Panc1 (cell line): Measurements from ENCODE around the gene GMEB2. TPM values are rescaled to one million over a fixed set of nuclear protein-coding genes. Genes with fewer than 3 reads are reported as not detected.

ENCODE experiments used
- ATAC-seq: fragments of 200-7000 bp; cut with Tn5 transposase; 2 replicates; pipeline ENCODE4 v1.9.1; 2020; ENCODE audit warnings: mild to moderate bottlenecking, moderate library complexity
- BruUV-seq: library from RNA; stranded (reverse); fragments of 400-500 nt; replicated peaks from 2 replicates; lab custom pipeline; 2021; lab: Mats Ljungman, UMichigan
- CTCF ChIA-PET: fragments of 300-600 bp; sonication (Branson Sonifier 250); formaldehyde crosslinking; loops from one replicate; lab custom pipeline; 2022; ENCODE audit warnings: antibody characterized with exemption; lab: Charles Lee
- POLR2A ChIA-PET: fragments of 300-600 bp; sonication (Branson Sonifier 250); formaldehyde crosslinking; loops from one replicate; lab custom pipeline; 2022; ENCODE audit warnings: antibody characterized with exemption; lab: Charles Lee
- DNase-seq: peaks from one replicate; pipeline ENCODE4 v3.0.0-alpha.2; 2010; ENCODE audit warnings: low read depth, low spot score
- H3K27ac ChIP-seq: 2 replicates; pipeline ENCODE4 v1.5.1; 2011; ENCODE audit warnings: mild to moderate bottlenecking, low read length, inconsistent platforms
- H3K27me3 ChIP-seq: fragments of 200-500 bp; sonication (Bioruptor generic); 2 replicates; pipeline ENCODE4 v1.6.0; 2014; ENCODE audit warnings: low read length, inconsistent platforms; ENCODE audit not compliant: control insufficient read depth, insufficient read depth
- H3K36me3 ChIP-seq: fragments of 200-500 bp; sonication (Bioruptor generic); 2 replicates; pipeline ENCODE4 v1.5.1; 2014; ENCODE audit warnings: inconsistent platforms, mild to moderate bottlenecking, low read length, moderate library complexity; ENCODE audit not compliant: control insufficient read depth, insufficient read depth
- H3K4me1 ChIP-seq: 2 replicates; pipeline ENCODE4 v1.5.1; 2011; ENCODE audit warnings: inconsistent platforms, mild to moderate bottlenecking, low read length, moderate library complexity; ENCODE audit not compliant: control insufficient read depth, insufficient read depth
- H3K4me3 ChIP-seq, 2 experiments: 2 replicates each; pipeline ENCODE4 v1.5.1; 2011 to 2012; ENCODE audit warnings: low read depth in 2 of 2, low read length in 2 of 2, mild to moderate bottlenecking in 2 of 2, inconsistent platforms in 1 of 2, moderate library complexity in 1 of 2
- H3K9me3 ChIP-seq: fragments of 200-500 bp; sonication (Bioruptor generic); 2 replicates; pipeline ENCODE4 v1.5.1; 2014; ENCODE audit warnings: low read depth, mild to moderate bottlenecking, inconsistent platforms, low read length, moderate library complexity; ENCODE audit not compliant: control insufficient read depth, insufficient read depth
- POLR2AphosphoS5 ChIP-seq: IDR thresholded peaks from 2 replicates; pipeline ENCODE4 v1.6.1; 2012; ENCODE audit warnings: mild to moderate bottlenecking, low read depth, low read length, moderate library complexity
- SIN3A ChIP-seq: IDR thresholded peaks from 2 replicates; pipeline ENCODE4 v1.6.1; 2012; ENCODE audit warnings: low read depth, mild to moderate bottlenecking, low read length, moderate library complexity, borderline replicate concordance; ENCODE audit not compliant: insufficient read depth
- TCF7L2 ChIP-seq: IDR thresholded peaks from 2 replicates; pipeline ENCODE4 v1.6.1; 2011; ENCODE audit warnings: mild to moderate bottlenecking, low read depth, low read length, inconsistent platforms
- in situ Hi-C: cut with HindIII; loops from 2 replicates; pipeline ENCODE4 v1.10.0; 2016; ENCODE audit warnings: low sequenced_read_pairs, low pct_unique_long_range_greater_than_20kb
- intact Hi-C: fragments of 100-400 bp; cut with micrococcal nuclease; formaldehyde crosslinking; loops from one replicate; pipeline ENCODE4 v1.10.0; 2022; ENCODE audit not compliant: unreplicated experiment
- total RNA-seq: library from RNA; stranded (reverse); gene quantifications from one replicate; pipeline ENCODE4 v1.2.1, GENCODE V29; 2021; ENCODE audit not compliant: unreplicated experiment
- TF ChIP-seq, protein P1 (sequence below): fragments of 450-650 bp; IDR thresholded peaks from 2 replicates; pipeline ENCODE4 v1.5.1; 2017; ENCODE audit warnings: mild to moderate bottlenecking
- TF ChIP-seq, protein P2 (sequence below), 2 experiments: IDR thresholded peaks; 2 replicates each; pipeline ENCODE4 v1.6.1; 2011 to 2012; ENCODE audit warnings: low read depth in 2 of 2, control low read depth in 1 of 2, low read length in 1 of 2, mild to moderate bottlenecking in 1 of 2, moderate library complexity in 1 of 2; ENCODE audit not compliant: insufficient read depth in 1 of 2

Gene GMEB2
- total RNA-seq, 1 experiment from 2014 or later: 13.1 TPM

DNA sequence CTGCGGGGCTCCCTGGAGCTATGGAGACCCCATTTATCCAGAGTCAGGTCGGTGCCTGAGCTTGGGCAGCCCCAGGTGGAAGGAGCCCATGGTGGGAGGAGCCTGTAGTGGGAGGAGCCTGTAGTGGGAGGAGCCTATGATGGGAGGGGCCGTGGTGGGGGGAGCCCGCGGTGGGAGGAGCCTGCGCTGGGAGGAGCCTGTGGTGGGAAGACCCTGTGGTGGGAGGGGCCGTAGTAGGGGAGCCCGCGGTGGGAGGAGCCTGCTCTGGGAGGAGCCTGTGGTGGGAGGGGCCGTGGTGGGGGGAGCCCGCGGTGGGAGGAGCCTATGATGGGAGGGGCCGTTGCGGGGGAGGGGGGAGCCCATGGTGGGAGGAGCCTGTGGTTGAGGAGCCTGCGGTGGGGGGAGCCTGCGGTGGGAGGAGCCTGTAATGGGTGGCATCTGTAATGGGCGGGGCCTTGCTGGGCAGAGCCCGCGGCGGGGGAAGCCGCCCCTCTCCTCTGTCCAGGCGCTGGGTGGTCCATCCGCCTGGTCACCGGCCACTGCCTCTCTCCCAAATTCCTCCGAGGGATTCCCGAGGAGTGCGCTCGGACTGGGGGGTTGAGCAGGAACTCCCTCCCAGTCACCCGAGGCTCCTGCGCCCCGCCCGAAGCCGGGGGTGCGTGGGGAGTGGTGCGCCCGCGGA, 73.5 kb downstream of the GMEB2 start:
- Histone ChIP-seq H3K9me3 (no peaks in the 10 kb centered on the region), H3K4me1 (peaks cover 8% of the 10 kb centered on the region), H3K36me3 (no peaks in the 10 kb centered on the region), H3K27ac (0 out of 2 replicates have a peak overlapping the region, but pooled peaks have one; percentile 51), H3K4me3 (peak overlapping the region; percentile 55 to 67), H3K27me3 (no peaks in the 10 kb centered on the region)
- ATAC-seq: peak; percentile 71
- intact Hi-C loops (no loop called here), in situ Hi-C loops (no loop called here)
- no peak for DNase-seq
- POLR2A ChIA-PET: interaction anchor here (0.6 kb wide), 1 partner anchor 14 kb away, joined by 9 read pairs; no protein-coding TSS in a partner anchor
- CTCF ChIA-PET: no interaction called here
- no peak for TF ChIP-seq SIN3A
- TF ChIP-seq, protein P1, sequence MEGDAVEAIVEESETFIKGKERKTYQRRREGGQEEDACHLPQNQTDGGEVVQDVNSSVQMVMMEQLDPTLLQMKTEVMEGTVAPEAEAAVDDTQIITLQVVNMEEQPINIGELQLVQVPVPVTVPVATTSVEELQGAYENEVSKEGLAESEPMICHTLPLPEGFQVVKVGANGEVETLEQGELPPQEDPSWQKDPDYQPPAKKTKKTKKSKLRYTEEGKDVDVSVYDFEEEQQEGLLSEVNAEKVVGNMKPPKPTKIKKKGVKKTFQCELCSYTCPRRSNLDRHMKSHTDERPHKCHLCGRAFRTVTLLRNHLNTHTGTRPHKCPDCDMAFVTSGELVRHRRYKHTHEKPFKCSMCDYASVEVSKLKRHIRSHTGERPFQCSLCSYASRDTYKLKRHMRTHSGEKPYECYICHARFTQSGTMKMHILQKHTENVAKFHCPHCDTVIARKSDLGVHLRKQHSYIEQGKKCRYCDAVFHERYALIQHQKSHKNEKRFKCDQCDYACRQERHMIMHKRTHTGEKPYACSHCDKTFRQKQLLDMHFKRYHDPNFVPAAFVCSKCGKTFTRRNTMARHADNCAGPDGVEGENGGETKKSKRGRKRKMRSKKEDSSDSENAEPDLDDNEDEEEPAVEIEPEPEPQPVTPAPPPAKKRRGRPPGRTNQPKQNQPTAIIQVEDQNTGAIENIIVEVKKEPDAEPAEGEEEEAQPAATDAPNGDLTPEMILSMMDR: no peak
- TF ChIP-seq TCF7L2: no peak
- TF ChIP-seq, protein P2, sequence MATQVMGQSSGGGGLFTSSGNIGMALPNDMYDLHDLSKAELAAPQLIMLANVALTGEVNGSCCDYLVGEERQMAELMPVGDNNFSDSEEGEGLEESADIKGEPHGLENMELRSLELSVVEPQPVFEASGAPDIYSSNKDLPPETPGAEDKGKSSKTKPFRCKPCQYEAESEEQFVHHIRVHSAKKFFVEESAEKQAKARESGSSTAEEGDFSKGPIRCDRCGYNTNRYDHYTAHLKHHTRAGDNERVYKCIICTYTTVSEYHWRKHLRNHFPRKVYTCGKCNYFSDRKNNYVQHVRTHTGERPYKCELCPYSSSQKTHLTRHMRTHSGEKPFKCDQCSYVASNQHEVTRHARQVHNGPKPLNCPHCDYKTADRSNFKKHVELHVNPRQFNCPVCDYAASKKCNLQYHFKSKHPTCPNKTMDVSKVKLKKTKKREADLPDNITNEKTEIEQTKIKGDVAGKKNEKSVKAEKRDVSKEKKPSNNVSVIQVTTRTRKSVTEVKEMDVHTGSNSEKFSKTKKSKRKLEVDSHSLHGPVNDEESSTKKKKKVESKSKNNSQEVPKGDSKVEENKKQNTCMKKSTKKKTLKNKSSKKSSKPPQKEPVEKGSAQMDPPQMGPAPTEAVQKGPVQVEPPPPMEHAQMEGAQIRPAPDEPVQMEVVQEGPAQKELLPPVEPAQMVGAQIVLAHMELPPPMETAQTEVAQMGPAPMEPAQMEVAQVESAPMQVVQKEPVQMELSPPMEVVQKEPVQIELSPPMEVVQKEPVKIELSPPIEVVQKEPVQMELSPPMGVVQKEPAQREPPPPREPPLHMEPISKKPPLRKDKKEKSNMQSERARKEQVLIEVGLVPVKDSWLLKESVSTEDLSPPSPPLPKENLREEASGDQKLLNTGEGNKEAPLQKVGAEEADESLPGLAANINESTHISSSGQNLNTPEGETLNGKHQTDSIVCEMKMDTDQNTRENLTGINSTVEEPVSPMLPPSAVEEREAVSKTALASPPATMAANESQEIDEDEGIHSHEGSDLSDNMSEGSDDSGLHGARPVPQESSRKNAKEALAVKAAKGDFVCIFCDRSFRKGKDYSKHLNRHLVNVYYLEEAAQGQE (IDR thresholded peaks at IDR 0.05; ENCODE audit: insufficient read depth in 1 of 2, low read depth in 2 of 2, low read length in 1 of 2): no peak
- no peak for TF ChIP-seq POLR2AphosphoS5
- BruUV-seq: no TSS peak

DNA sequence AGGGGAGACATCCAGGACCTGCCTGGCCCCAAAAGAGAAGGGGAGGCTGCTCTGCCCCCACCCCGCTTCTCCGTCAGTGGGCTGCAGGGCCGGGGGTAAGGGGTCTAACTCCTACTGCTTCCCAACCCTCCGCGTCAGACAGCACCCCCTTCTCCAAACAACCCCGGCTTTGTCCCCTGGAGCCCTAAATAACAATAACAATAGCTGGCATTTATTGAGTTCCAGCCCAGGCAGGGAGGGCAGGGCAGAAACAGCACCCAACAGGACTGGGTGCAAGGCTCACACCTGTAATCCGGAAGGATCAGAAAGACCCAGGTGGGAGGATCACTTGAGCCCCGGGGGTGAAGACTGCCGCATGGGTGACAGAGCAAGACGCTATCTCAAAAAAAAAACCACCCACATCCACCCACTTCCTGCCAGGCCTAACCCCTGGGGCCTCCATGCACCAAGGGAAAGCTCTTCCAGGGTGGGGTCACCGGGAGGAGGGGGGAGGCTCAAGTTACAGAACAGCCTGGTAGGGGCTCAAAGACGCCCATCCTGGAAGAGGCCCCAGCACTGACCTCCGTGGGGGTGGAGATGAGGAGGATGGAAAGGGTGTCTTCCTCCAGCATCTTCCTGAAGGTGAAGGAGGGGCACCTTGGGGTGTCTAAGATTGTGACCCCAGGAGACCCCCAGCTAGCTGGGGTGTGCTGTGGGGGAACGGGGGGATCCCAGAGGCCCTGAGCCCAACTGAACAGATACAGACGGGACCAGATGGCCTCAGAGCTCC, 74.2 kb downstream of the GMEB2 start:
- TF ChIP-seq POLR2AphosphoS5: no peak
- TF ChIP-seq, protein P2 (IDR thresholded peaks at IDR 0.05; ENCODE audit: insufficient read depth in 1 of 2, low read depth in 2 of 2, low read length in 1 of 2): no peak
- TF ChIP-seq SIN3A: no peak
- TF ChIP-seq TCF7L2: no peak
- TF ChIP-seq, protein P1: no peak
- CTCF ChIA-PET: no interaction called here
- BruUV-seq: no TSS peak
- H3K27me3 ChIP-seq: no peaks in the 10 kb centered on the region
- DNase-seq: no peak
- POLR2A ChIA-PET: interaction anchor here (0.6 kb wide), 1 partner anchor 14 kb away, joined by 9 read pairs; no protein-coding TSS in a partner anchor
- H3K9me3 ChIP-seq: no peaks in the 10 kb centered on the region
- in situ Hi-C loops: no loop called here
- H3K36me3 ChIP-seq: no peaks in the 10 kb centered on the region
- no peak overlapping the region for H3K27ac ChIP-seq
- no peak for ATAC-seq
- intact Hi-C loops: no loop called here
- H3K4me1 ChIP-seq: peaks cover 14% of the 10 kb centered on the region
- H3K4me3 ChIP-seq: peak overlapping the region in 1 of 2 experiments; percentile 20; a peak in 1 of 4 replicates
